H9 (cell line): Measurements from ENCODE around the gene NT5DC4. TPM values are rescaled to one million over a fixed set of nuclear protein-coding genes. Genes with fewer than 3 reads are reported as not detected.

Source experiments
- DNase-seq: peaks from one replicate; pipeline ENCODE4 v3.0.0-alpha.2; 2017
- H2AFZ ChIP-seq: one replicate; pipeline ENCODE4 v1.6.1; 2013; ENCODE audit warnings: mild to moderate bottlenecking, low read length, control low read depth, moderate library complexity
- H2AK5ac ChIP-seq: 2 replicates; pipeline ENCODE4 v1.6.1; 2013; ENCODE audit warnings: low read length, control low read depth, mixed read lengths; ENCODE audit not compliant: insufficient read length
- H2BK120ac ChIP-seq: one replicate; pipeline ENCODE4 v1.6.1; 2013; ENCODE audit warnings: low read depth, mild to moderate bottlenecking, low read length, control low read depth, inconsistent platforms; ENCODE audit not compliant: poor library complexity, severe bottlenecking
- H2BK12ac ChIP-seq: 2 replicates; pipeline ENCODE4 v1.6.1; 2013; ENCODE audit warnings: low read length, control low read depth, mixed read lengths, low read depth; ENCODE audit not compliant: insufficient read length
- H2BK15ac ChIP-seq: 2 replicates; pipeline ENCODE4 v1.6.1; 2013; ENCODE audit warnings: low read depth, low read length, control low read depth
- H2BK20ac ChIP-seq: one replicate; pipeline ENCODE4 v1.6.1; 2013; ENCODE audit warnings: low read depth, mild to moderate bottlenecking, low read length, control low read depth, inconsistent platforms; ENCODE audit not compliant: poor library complexity, severe bottlenecking
- H2BK5ac ChIP-seq: 2 replicates; pipeline ENCODE4 v1.6.1; 2013; ENCODE audit warnings: low read length, control low read depth, mixed read lengths; ENCODE audit not compliant: insufficient read length
- H3K14ac ChIP-seq: 2 replicates; pipeline ENCODE4 v1.6.1; 2013; ENCODE audit warnings: low read length, control low read depth; ENCODE audit not compliant: insufficient read depth
- H3K18ac ChIP-seq: 2 replicates; pipeline ENCODE4 v1.6.1; 2013; ENCODE audit warnings: low read depth, mild to moderate bottlenecking, mixed read lengths, low read length, control low read depth; ENCODE audit not compliant: insufficient read length
- H3K23ac ChIP-seq: 2 replicates; pipeline ENCODE4 v1.6.1; 2013; ENCODE audit warnings: low read length, control low read depth, mixed read lengths, low read depth; ENCODE audit not compliant: insufficient read length
- H3K23me2 ChIP-seq: 2 replicates; pipeline ENCODE4 v1.6.1; 2013; ENCODE audit warnings: low read depth, mild to moderate bottlenecking, mixed read lengths, low read length, control low read depth; ENCODE audit not compliant: insufficient read length, poor library complexity, severe bottlenecking
- H3K27ac ChIP-seq: 2 replicates; pipeline ENCODE4 v1.5.1; 2013; ENCODE audit warnings: low read length, control low read depth, mixed read lengths, low read depth; ENCODE audit not compliant: insufficient read length
- H3K27me3 ChIP-seq: 2 replicates; pipeline ENCODE4 v1.6.1; 2013; ENCODE audit warnings: low read length, control low read depth, inconsistent platforms; ENCODE audit not compliant: insufficient read depth
- H3K4ac ChIP-seq: 2 replicates; pipeline ENCODE4 v1.6.1; 2013; ENCODE audit warnings: low read depth, mild to moderate bottlenecking, control low read depth, inconsistent platforms, low read length, moderate library complexity
- H3K4me1 ChIP-seq: 2 replicates; pipeline ENCODE4 v1.6.1; 2013; ENCODE audit warnings: low read length, control low read depth, inconsistent platforms; ENCODE audit not compliant: insufficient read depth
- H3K4me2 ChIP-seq: 2 replicates; pipeline ENCODE4 v1.6.1; 2013; ENCODE audit warnings: low read length, control low read depth, mixed read lengths; ENCODE audit not compliant: insufficient read length, insufficient read depth
- H3K56ac ChIP-seq: 2 replicates; pipeline ENCODE4 v1.6.1; 2013; ENCODE audit warnings: low read depth, mild to moderate bottlenecking, mixed read lengths, low read length, control low read depth; ENCODE audit not compliant: insufficient read length
- H3K79me1 ChIP-seq: 2 replicates; pipeline ENCODE4 v1.6.1; 2013; ENCODE audit warnings: low read depth, mild to moderate bottlenecking, moderate library complexity, low read length, control low read depth, inconsistent platforms; ENCODE audit not compliant: insufficient read depth, poor library complexity, severe bottlenecking
- H3K79me2 ChIP-seq: 2 replicates; pipeline ENCODE4 v1.6.1; 2013; ENCODE audit warnings: low read length, control low read depth, inconsistent platforms; ENCODE audit not compliant: insufficient read depth
- H3K9ac ChIP-seq: 2 replicates; pipeline ENCODE4 v1.6.1; 2013; ENCODE audit warnings: low read length, control low read depth, mixed read lengths; ENCODE audit not compliant: insufficient read length; ENCODE audit errors: extremely low read depth
- H3K9me3 ChIP-seq: one replicate; pipeline ENCODE4 v1.6.1; 2013; ENCODE audit warnings: low read depth, low read length, inconsistent platforms; ENCODE audit not compliant: control insufficient read depth
- H3T11ph ChIP-seq: one replicate; pipeline ENCODE4 v1.6.1; 2013; ENCODE audit warnings: mild to moderate bottlenecking, low read length, control low read depth, inconsistent platforms
- H4K20me1 ChIP-seq: one replicate; pipeline ENCODE4 v1.6.1; 2013; ENCODE audit not compliant: control insufficient read depth, insufficient read length, insufficient read depth
- H4K5ac ChIP-seq: 2 replicates; pipeline ENCODE4 v1.6.1; 2013; ENCODE audit warnings: low read depth, mild to moderate bottlenecking, mixed read lengths, low read length, control low read depth; ENCODE audit not compliant: insufficient read length
- H4K8ac ChIP-seq: replicated peaks from 2 replicates; pipeline ENCODE4 v1.6.1; 2013; ENCODE audit warnings: low read length, control low read depth, mixed read lengths, low read depth; ENCODE audit not compliant: insufficient read length
- H4K91ac ChIP-seq: 2 replicates; pipeline ENCODE4 v1.6.1; 2013; ENCODE audit warnings: low read depth, mild to moderate bottlenecking, moderate library complexity, mixed read lengths, low read length, control low read depth; ENCODE audit not compliant: insufficient read length
- H3K27ac Mint-ChIP-seq, 3 experiments: 2 replicates in 2 of 3; 3 replicates in 1 of 3; pipeline ENCODE4 v1.8.0; 2020 to 2021; ENCODE audit warnings: mixed read lengths in 3 of 3, mild to moderate bottlenecking in 1 of 3, moderate library complexity in 1 of 3
- H3K27me3 Mint-ChIP-seq: 2 replicates; pipeline ENCODE4 v1.8.0; 2021; ENCODE audit warnings: low read depth, mild to moderate bottlenecking, moderate library complexity, mixed read lengths
- H3K36me3 Mint-ChIP-seq, 3 experiments: 2 replicates in 2 of 3; 3 replicates in 1 of 3; pipeline ENCODE4 v1.8.0; 2020 to 2021; ENCODE audit warnings: low read depth in 3 of 3, mixed read lengths in 3 of 3; ENCODE audit not compliant: insufficient read depth in 1 of 3
- H3K4me1 Mint-ChIP-seq, 2 experiments: 2 replicates each; pipeline ENCODE4 v1.8.0; 2020; ENCODE audit warnings: mixed read lengths in 2 of 2
- H3K4me3 Mint-ChIP-seq, 2 experiments: 2 replicates in 1 of 2; 3 replicates in 1 of 2; pipeline ENCODE4 v1.8.0; 2020 to 2021; ENCODE audit warnings: mild to moderate bottlenecking in 2 of 2, mixed read lengths in 2 of 2, moderate library complexity in 1 of 2
- H3K9me3 Mint-ChIP-seq, 2 experiments: 2 replicates in 1 of 2; 3 replicates in 1 of 2; pipeline ENCODE4 v1.8.0; 2020; ENCODE audit warnings: mild to moderate bottlenecking in 2 of 2, mixed read lengths in 2 of 2, moderate library complexity in 1 of 2
- CTCF ChIP-seq: fragments of 200-600 bp; sonication (generic); conservative IDR thresholded peaks from 3 replicates; pipeline ENCODE4 v1.8.0; 2021; ENCODE audit warnings: antibody characterized with exemption, mild to moderate bottlenecking
- WGBS: extraction: QIAGEN DNeasy Blood & Tissue Kit; methylation state at CpG from one replicate; pipeline ENCODE4 v1.1.7; 2013; ENCODE audit warnings: missing lambda C conversion rate, low lambda C conversion rate, mixed read lengths; ENCODE audit not compliant: insufficient read length; ENCODE audit errors: extremely low coverage; 5-methylcytosine and 5-hydroxymethylcytosine counted together
- total RNA-seq: library from RNA; stranded (reverse); gene quantifications from 2 replicates; pipeline ENCODE4 v1.2.1, GENCODE V29; 2021

The NT5DC4 gene
- total RNA-seq, 1 experiment from 2014 or later: not detected

DNA sequence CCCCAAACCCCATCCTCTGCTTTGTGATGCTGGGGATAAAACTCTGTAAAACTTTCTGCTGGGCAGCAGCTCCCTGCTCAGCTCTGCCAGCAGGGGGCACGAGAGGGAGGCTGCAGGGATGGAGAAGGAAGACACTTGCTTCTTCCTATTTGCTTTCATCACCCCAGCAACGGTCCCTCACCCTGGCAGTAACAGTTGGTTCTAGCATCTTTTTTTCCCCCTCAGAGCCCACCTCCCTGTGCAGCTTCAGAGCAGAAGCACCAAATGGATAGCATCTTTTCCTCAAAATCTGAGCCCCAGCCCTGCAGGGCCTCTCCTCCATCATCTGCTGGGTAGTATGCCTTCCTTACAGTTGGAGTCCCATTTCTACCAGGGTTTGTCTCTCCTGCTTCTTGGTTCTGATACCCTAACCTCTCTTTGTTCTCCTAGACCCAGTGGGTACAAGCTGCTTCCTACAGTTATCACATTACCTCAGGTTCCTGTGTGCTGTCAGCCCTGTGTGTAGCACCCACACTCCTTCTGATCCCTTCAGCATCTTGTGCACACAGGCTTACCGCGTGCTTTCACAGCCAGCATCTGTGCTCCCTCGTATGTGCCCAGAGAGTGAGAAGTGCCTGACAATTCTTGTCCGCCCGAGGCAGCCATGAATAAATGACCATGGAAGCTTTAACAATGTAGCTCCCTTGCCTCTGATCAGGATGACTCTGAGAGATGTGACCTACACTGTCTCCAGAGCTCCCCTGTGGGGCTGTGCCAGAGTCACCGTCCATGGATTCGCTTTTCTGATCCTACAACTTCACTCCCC, 29.1 kb downstream of the NT5DC4 start:
- no peak overlapping the region for H2BK15ac ChIP-seq
- no peak overlapping the region for H3K9ac ChIP-seq
- peaks cover 3% of the 10 kb centered on the region for H3K79me1 ChIP-seq
- H3K4me2 ChIP-seq: no peak overlapping the region
- H2AFZ ChIP-seq: no peak overlapping the region
- no peaks in the 10 kb centered on the region for H4K20me1 ChIP-seq
- no peak overlapping the region for H2BK20ac ChIP-seq
- H4K91ac ChIP-seq: no peak overlapping the region
- no peaks in the 10 kb centered on the region for H3K23me2 ChIP-seq
- H4K8ac ChIP-seq: no peak overlapping the region
- H3K4me1 ChIP-seq: no peaks in the 10 kb centered on the region; the same call in 1 of the 2 replicates
- H2BK120ac ChIP-seq: no peak overlapping the region
- no peak overlapping the region for H4K5ac ChIP-seq
- H3K56ac ChIP-seq: no peak overlapping the region
- Mint-ChIP-seq H3K36me3 (peaks cover 13 to 55% (median 51%) of the 10 kb centered on the region in 3 experiments; a peak in 6 of 7 replicates), H3K9me3 (no peaks in the 10 kb centered on the region), H3K4me3 (no peak overlapping the region), H3K27ac (peak overlapping the region in 2 of 3 experiments; percentile 39 to 84; a peak in 4 of 7 replicates), H3K4me1 (peaks cover 2 to 6% of the 10 kb centered on the region in 2 experiments; a peak in 3 of 4 replicates), H3K27me3 (no peaks in the 10 kb centered on the region)
- WGBS: no CpG with 5 or more reads among the region's 9 CpGs
- no peak overlapping the region for H3K14ac ChIP-seq
- H3K27ac ChIP-seq: no peak overlapping the region
- H3K23ac ChIP-seq: no peak overlapping the region
- peak; percentile 82 for DNase-seq
- no peaks in the 10 kb centered on the region for H3K79me2 ChIP-seq
- no peak overlapping the region for H3K4ac ChIP-seq
- no peak overlapping the region for H3T11ph ChIP-seq
- no peak overlapping the region for H2AK5ac ChIP-seq
- no peak overlapping the region for H2BK12ac ChIP-seq
- H3K27me3 ChIP-seq: no peaks in the 10 kb centered on the region
- no peak overlapping the region for H2BK5ac ChIP-seq
- H3K18ac ChIP-seq: peak overlapping the region; percentile 23
- peak; percentile 94 for TF ChIP-seq CTCF
- no peaks in the 10 kb centered on the region for H3K9me3 ChIP-seq
